Liver (tissue), 9 donors: ENCODE measurements around the gene DCXR. TPM values are rescaled to one million over a fixed set of nuclear protein-coding genes. Genes with fewer than 3 reads are reported as not detected.

ENCODE experiments used
- DNase-seq: peaks from one replicate; pipeline ENCODE4 v3.0.0-alpha.2; 2017; ENCODE audit warnings: low spot score
- H3K27ac ChIP-seq, 2 donors: one replicate each; pipeline ENCODE4 v1.7.0; 2013; ENCODE audit warnings: inconsistent platforms in 2 of 2, low read length in 2 of 2, control low read depth in 1 of 2, low read depth in 1 of 2, mild to moderate bottlenecking in 1 of 2
- H3K27me3 ChIP-seq, 4 donors: one replicate each; pipeline versions ENCODE4 v1.6.1 to v1.7.0; 2013; ENCODE audit warnings: low read length in 3 of 4, inconsistent platforms in 1 of 4, mild to moderate bottlenecking in 1 of 4, moderate library complexity in 1 of 4; ENCODE audit not compliant: control insufficient read depth in 4 of 4, insufficient read depth in 4 of 4
- H3K36me3 ChIP-seq, 4 donors: one replicate each; pipeline versions ENCODE4 v1.6.1 to v1.7.0; 2013; ENCODE audit warnings: low read length in 3 of 4, mild to moderate bottlenecking in 3 of 4, low read depth in 1 of 4, moderate library complexity in 1 of 4; ENCODE audit not compliant: control insufficient read depth in 4 of 4, insufficient read depth in 3 of 4
- H3K4me1 ChIP-seq, 4 donors: one replicate each; pipeline versions ENCODE4 v1.6.1 to v1.7.0; 2013; ENCODE audit warnings: low read length in 3 of 4, mild to moderate bottlenecking in 3 of 4, moderate library complexity in 1 of 4; ENCODE audit not compliant: control insufficient read depth in 4 of 4, insufficient read depth in 4 of 4
- H3K4me3 ChIP-seq, 3 donors: one replicate each; pipeline versions ENCODE4 v1.6.1 to v1.7.0; 2013; ENCODE audit warnings: low read length in 3 of 3, control low read depth in 1 of 3, low read depth in 1 of 3, mild to moderate bottlenecking in 1 of 3
- H3K9ac ChIP-seq, 2 donors: one replicate each; pipeline ENCODE4 v1.7.0; 2013; ENCODE audit warnings: low read length in 2 of 2, mild to moderate bottlenecking in 2 of 2, moderate library complexity in 2 of 2, control low read depth in 1 of 2, low read depth in 1 of 2
- H3K9me3 ChIP-seq, 4 donors: one replicate each; pipeline versions ENCODE4 v1.6.1 to v1.7.0; 2013; ENCODE audit warnings: low read length in 3 of 4; ENCODE audit not compliant: control insufficient read depth in 4 of 4
- CTCF ChIP-seq: fragments of 150-350 bp; IDR thresholded peaks from 2 replicates; pipeline ENCODE4 v1.5.1; 2017; ENCODE audit warnings: improper control_type of control experiment, low read depth, low read length; ENCODE audit not compliant: missing input control
- EGR1 ChIP-seq, 2 donors: IDR thresholded peaks; 2 replicates each; pipeline ENCODE4 v1.6.1; 2016 to 2018; ENCODE audit warnings: antibody characterized with exemption in 2 of 2, low read depth in 2 of 2
- FOXA2 ChIP-seq: IDR thresholded peaks from 2 replicates; pipeline ENCODE4 v1.6.1; 2016; ENCODE audit warnings: antibody characterized with exemption
- GABPA ChIP-seq, 2 donors: IDR thresholded peaks in 1 of 2; conservative IDR thresholded peaks in 1 of 2; 2 replicates each; pipeline ENCODE4 v1.6.1; 2016; ENCODE audit warnings: antibody characterized with exemption in 2 of 2, mild to moderate bottlenecking in 1 of 2, moderate library complexity in 1 of 2
- HNF4A ChIP-seq, 2 donors: conservative IDR thresholded peaks; 2 replicates each; pipeline ENCODE4 v1.6.1; 2016; ENCODE audit warnings: antibody characterized with exemption in 2 of 2, mild to moderate bottlenecking in 2 of 2
- HNF4G ChIP-seq: IDR thresholded peaks from 2 replicates; pipeline ENCODE4 v1.6.1; 2016; ENCODE audit warnings: antibody characterized with exemption
- JUND ChIP-seq, 2 donors: IDR thresholded peaks; 2 replicates each; pipeline ENCODE4 v1.6.1; 2016; ENCODE audit warnings: antibody characterized with exemption in 2 of 2
- NR2F2 ChIP-seq: IDR thresholded peaks from 2 replicates; pipeline ENCODE4 v1.6.1; 2016; ENCODE audit warnings: antibody characterized with exemption
- RAD21 ChIP-seq, 2 donors: IDR thresholded peaks; 2 replicates each; pipeline ENCODE4 v1.6.1; 2016; ENCODE audit warnings: antibody characterized with exemption in 2 of 2, mild to moderate bottlenecking in 2 of 2
- RXRA ChIP-seq, 2 donors: IDR thresholded peaks; 2 replicates each; pipeline ENCODE4 v1.6.1; 2017 to 2018; ENCODE audit warnings: antibody characterized with exemption in 2 of 2, mild to moderate bottlenecking in 1 of 2
- SP1 ChIP-seq: IDR thresholded peaks from 2 replicates; pipeline ENCODE4 v1.6.1; 2018; ENCODE audit warnings: antibody characterized with exemption, mild to moderate bottlenecking
- TAF1 ChIP-seq: conservative IDR thresholded peaks from 2 replicates; pipeline ENCODE4 v1.6.1; 2016; ENCODE audit warnings: antibody characterized with exemption, mild to moderate bottlenecking
- WGBS: extraction: QIAGEN DNeasy Blood & Tissue Kit; methylation state at CpG from one replicate; pipeline ENCODE4 v1.1.7; 2013; 5-methylcytosine and 5-hydroxymethylcytosine counted together
- polyA plus RNA-seq, 2 donors: library from polyadenylated mRNA; stranded (reverse) in 1 of 2; unstranded in 1 of 2; fragments of 200-250 nt in 1 of 2; fragments of >200 nt in 1 of 2; fragmentation: Nextera tagmentation in 1 of 2; extraction: Ambion mirVana in 1 of 2; gene quantifications; one replicate each; pipeline versions ENCODE4 v1.2.1 to v1.2.3, GENCODE V29; 2013 to 2015
- total RNA-seq, 2 donors: library from RNA; depleted of rRNA; stranded (reverse); fragments of >200 nt; gene quantifications; one replicate each; pipeline ENCODE4 v1.2.3, GENCODE V29; 2014
- TF ChIP-seq, protein P1 (sequence below): IDR thresholded peaks from 2 replicates; pipeline ENCODE4 v1.6.1; 2016; ENCODE audit warnings: antibody characterized with exemption
- TF ChIP-seq, protein P2 (sequence below): IDR thresholded peaks from 2 replicates; pipeline ENCODE4 v1.6.1; 2016; ENCODE audit warnings: antibody characterized with exemption, mild to moderate bottlenecking
- TF ChIP-seq, protein P3 (sequence below): IDR thresholded peaks from 2 replicates; pipeline ENCODE4 v1.6.1; 2016; ENCODE audit warnings: antibody characterized with exemption
- donor health status: healthy.
- donor health status: healthy.
- donor health status: healthy.
- donor health status: healthy.
- donor health status: healthy.

The DCXR gene
- total and polyA plus RNA-seq, 4 donors, result 58.6 to 1,190 (median 585) TPM

DNA sequence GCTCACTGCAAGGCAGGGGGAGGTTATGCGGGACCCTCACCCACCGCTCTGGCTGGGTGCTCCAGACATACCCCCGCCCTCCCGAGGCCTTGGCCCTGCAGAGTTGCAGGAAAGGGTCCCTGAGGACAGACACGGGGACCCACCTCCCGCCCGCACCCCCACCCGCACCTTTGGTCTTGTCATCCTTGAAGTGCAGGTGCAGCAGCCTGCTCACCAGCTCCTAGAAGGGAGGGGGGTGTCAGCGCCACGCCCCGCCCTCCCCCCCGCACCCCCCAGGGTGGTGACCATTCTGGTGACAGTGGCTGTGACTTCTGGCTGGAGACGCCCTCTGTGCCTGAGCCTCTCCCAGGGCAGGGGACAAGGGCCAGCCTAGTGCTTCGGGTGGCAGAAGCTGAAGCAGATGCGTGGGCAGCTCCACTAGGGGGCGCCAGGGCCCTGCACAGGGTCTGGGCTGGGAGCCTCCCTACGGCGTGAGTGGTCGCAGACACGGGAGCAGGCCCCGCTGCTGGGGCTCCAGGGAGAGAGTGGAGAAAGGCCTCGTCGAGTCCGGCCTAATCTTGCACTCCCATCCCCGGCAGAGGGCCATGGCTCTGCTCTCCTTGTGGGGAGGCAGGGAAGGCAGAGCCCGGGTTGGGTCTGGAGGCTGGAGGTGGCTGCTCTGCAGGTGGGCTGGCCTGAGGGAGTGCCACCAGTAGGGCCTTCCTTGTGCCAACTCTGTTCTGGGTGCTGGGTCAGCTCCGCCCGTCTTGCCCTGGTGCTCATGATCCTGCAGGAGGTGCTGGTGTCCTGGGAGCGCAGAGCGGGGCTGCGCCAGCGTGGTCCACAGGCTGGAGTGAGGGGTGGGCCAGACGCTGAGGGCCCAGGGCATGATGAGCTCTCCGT, 17.6 kb downstream of the DCXR start:
- TF ChIP-seq JUND (IDR thresholded peaks at IDR 0.05), result no peak
- peak; percentile 56 to 79 for TF ChIP-seq RAD21 (IDR thresholded peaks at IDR 0.05)
- TF ChIP-seq CTCF, result peak; percentile 67
- peak in 1 of 2 donors; percentile 18 for TF ChIP-seq RXRA (IDR thresholded peaks at IDR 0.05)
- Histone ChIP-seq H3K36me3 (no peaks in the 10 kb centered on the region), H3K27me3 (no peaks in the 10 kb centered on the region), H3K9ac (no peak overlapping the region), H3K4me1 (peaks cover 13 to 51% (median 36%) of the 10 kb centered on the region in 4 donors), H3K9me3 (no peaks in the 10 kb centered on the region), H3K4me3 (no peak overlapping the region), H3K27ac (no peak overlapping the region)
- 60% methylated on average over 34 of the region's 34 CpGs for WGBS
- DNase-seq, result peak; percentile 79

DNA sequence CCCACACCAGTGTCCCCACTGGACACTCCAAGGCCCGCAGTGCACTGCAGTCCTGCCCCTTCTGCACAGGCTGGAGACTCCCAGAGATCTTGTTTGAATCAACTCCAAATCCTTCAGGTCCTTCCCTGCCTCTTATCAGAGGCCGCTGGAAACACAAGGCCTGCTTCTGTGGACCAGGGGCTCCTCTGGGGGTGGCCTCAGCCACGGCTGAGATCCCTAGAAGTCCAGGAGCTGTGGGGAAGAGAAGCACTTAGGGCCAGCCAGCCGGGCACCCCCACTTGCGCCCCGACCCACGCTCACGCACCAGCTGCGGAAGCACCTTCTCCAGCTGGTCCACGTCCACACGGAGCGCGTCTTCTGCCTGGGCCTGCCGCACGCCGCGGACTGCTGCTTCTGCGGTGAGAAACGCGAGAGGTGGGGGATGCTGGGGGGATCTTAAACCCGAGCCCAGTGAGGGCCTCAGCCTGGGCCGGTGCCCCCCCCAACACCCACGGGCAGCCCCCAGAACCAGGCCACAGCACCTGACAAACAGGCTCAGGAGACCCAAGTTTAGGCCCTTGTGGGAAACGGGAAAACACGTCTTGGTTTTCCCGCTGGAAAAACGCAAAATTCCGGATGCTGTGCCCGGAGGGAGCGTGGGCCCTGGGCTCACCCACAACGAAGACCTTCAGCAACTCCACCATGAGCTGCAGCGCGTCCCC, 18.4 kb downstream of the DCXR start:
- Histone ChIP-seq H3K27me3 (no peaks in the 10 kb centered on the region), H3K9ac (no peak overlapping the region), H3K36me3 (no peaks in the 10 kb centered on the region), H3K27ac (no peak overlapping the region), H3K9me3 (no peaks in the 10 kb centered on the region), H3K4me3 (no peak overlapping the region), H3K4me1 (peaks cover 13 to 43% (median 31%) of the 10 kb centered on the region in 4 donors)
- no peak for DNase-seq
- TF ChIP-seq CTCF (no peak), EGR1 (IDR thresholded peaks at IDR 0.05; ENCODE audit: low read depth in 2 of 2) (no peak), HNF4G (no peak), RAD21 (IDR thresholded peaks at IDR 0.05) (no peak), HNF4A (conservative IDR thresholded peaks at IDR 0.05) (no peak), TAF1 (no peak), FOXA2 (no peak), NR2F2 (no peak), GABPA (IDR thresholded peaks at IDR 0.05 in 1 of 2, conservative IDR thresholded peaks at IDR 0.05 in 1 of 2) (no peak), SP1 (no peak), RXRA (IDR thresholded peaks at IDR 0.05) (no peak)
- TF ChIP-seq, protein P1, sequence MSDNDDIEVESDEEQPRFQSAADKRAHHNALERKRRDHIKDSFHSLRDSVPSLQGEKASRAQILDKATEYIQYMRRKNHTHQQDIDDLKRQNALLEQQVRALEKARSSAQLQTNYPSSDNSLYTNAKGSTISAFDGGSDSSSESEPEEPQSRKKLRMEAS, result no peak
- TF ChIP-seq, protein P2, sequence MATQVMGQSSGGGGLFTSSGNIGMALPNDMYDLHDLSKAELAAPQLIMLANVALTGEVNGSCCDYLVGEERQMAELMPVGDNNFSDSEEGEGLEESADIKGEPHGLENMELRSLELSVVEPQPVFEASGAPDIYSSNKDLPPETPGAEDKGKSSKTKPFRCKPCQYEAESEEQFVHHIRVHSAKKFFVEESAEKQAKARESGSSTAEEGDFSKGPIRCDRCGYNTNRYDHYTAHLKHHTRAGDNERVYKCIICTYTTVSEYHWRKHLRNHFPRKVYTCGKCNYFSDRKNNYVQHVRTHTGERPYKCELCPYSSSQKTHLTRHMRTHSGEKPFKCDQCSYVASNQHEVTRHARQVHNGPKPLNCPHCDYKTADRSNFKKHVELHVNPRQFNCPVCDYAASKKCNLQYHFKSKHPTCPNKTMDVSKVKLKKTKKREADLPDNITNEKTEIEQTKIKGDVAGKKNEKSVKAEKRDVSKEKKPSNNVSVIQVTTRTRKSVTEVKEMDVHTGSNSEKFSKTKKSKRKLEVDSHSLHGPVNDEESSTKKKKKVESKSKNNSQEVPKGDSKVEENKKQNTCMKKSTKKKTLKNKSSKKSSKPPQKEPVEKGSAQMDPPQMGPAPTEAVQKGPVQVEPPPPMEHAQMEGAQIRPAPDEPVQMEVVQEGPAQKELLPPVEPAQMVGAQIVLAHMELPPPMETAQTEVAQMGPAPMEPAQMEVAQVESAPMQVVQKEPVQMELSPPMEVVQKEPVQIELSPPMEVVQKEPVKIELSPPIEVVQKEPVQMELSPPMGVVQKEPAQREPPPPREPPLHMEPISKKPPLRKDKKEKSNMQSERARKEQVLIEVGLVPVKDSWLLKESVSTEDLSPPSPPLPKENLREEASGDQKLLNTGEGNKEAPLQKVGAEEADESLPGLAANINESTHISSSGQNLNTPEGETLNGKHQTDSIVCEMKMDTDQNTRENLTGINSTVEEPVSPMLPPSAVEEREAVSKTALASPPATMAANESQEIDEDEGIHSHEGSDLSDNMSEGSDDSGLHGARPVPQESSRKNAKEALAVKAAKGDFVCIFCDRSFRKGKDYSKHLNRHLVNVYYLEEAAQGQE, result no peak
- TF ChIP-seq, protein P3, sequence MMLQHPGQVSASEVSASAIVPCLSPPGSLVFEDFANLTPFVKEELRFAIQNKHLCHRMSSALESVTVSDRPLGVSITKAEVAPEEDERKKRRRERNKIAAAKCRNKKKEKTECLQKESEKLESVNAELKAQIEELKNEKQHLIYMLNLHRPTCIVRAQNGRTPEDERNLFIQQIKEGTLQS, result no peak
- WGBS, result 91% methylated on average over 33 of the region's 33 CpGs
